ENCODE data around the gene TMC8. TPM values are rescaled to one million over a fixed set of nuclear protein-coding genes. Genes with fewer than 3 reads are reported as not detected.

TMC8 gene
- total RNA-seq, 4 donors from 2014 or later: 2.0 to 7.7 (median 7.6) TPM

DNA sequence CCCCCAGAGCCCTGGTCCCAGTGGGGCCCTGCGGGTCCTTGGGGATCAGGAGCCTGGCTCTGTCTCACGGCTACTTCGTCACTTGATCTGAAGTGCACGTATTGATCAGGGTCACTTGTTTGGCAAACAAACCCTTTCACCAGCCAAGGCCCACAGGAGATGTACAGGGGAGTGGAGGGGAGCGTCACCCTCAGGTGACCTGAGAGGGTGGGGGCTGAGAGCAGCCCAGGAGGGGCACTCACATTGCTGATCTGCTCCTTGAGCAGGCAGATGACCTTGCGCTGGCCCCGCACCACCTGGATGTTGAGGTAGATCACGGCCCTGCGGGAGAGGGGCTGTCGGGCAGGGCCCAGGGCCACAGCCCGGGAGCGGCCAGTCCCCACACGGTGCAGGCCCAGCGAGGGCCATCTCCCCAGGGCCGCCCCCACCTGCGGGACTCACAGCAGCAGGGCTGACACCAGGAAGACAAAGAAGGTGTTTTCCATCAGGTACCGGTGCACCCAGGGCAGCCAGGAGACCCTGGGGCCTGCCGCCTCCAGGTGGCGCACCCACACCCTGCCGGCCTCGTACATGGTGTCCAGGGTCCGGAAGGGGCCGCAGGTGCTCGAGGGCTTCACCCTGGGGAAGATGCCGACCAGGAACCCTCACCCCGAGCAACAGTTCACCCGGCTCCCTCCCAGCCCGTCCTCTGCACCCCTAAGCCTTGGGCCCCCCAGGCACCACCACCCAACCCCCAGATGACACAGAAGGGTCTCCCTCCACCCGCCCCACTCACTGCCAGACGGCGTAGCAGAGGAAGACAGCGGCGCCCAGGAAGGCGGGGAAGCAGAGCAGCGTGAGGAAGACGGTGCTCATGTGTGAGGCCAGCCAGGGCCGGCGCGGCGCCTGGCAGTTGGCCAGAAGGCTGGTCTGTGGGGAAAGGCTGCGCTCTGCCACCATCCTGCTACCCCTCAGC, 13.3 kb upstream of the TMC8 start:
- TF ChIP-seq CTCF (IDR thresholded peaks at IDR 0.05; ENCODE audit: low read depth): no peak

DNA sequence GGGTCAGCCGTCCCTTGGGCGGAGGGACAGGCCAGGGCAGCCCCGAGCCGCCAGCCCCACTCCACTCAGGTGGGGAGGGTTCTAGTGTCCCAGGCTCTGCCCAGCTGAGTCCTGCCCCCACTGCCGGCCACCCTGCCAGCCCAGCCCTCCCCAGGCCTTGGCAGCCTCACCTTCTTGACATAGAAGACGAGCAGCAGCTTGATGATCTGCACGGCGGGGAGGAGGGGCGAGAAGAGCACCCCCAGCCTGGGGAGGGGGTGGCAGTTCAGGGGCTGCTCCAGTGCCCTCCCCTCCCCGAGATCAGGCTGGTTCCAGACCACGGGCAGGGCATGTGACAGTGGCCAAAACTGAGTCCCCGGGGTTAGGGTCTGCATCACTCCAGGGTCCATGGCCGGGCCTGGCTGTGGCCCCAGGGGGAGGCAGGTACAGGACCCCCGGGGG, 11.8 kb upstream of the TMC8 start:
- no peak for TF ChIP-seq CTCF (IDR thresholded peaks at IDR 0.05; ENCODE audit: low read depth)

- no peak for TF ChIP-seq CTCF (IDR thresholded peaks at IDR 0.05; ENCODE audit: low read depth)
Measured at GRCh38 chr17:78120537-78120936, 10.0 kb upstream of the TMC8 start.

DNA sequence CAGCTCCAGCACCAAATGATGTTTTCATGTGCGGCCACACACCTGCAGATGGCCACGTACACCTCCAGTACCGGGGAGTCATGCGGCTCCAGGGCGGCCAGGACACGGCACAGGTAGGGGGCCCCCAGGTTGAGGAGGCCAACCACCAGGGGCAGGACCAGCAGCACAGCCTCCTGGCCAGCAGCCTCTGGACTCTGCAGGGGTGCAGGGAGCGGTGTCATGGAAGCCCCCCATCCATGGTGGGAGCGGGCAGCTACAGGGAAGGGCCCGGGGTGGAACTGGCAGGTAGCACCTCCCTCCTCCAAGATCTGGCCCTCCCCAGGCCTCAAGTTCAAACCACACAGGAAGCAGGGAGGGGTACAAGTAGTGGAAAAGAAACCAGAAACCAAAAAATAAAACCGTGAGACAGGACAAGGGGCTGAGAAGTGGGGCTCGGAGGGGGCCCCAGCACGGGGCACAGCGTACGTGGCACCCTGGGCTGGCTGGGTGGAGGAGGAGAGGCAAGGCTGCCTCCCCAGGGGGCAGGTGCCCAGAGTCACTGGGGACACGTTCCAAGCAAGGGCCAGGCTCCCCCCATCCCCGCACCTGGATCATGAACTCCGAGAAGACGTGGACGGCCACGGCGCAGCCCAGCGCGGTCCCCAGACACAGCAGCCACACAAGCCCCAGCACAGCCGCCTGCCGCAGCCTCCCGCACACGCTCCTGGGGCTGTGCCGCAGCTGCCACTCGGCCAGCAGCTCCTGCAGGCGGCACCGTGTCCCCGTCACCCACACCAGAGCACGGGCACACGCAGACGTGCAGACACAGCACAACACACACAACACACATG, 9.4 kb upstream of the TMC8 start:
- no peak for TF ChIP-seq CTCF (IDR thresholded peaks at IDR 0.05; ENCODE audit: low read depth)

GRCh38 chr17:78121801-78122215, 8.8 kb upstream of the TMC8 start:
- no peak for TF ChIP-seq CTCF (IDR thresholded peaks at IDR 0.05; ENCODE audit: low read depth)

DNA sequence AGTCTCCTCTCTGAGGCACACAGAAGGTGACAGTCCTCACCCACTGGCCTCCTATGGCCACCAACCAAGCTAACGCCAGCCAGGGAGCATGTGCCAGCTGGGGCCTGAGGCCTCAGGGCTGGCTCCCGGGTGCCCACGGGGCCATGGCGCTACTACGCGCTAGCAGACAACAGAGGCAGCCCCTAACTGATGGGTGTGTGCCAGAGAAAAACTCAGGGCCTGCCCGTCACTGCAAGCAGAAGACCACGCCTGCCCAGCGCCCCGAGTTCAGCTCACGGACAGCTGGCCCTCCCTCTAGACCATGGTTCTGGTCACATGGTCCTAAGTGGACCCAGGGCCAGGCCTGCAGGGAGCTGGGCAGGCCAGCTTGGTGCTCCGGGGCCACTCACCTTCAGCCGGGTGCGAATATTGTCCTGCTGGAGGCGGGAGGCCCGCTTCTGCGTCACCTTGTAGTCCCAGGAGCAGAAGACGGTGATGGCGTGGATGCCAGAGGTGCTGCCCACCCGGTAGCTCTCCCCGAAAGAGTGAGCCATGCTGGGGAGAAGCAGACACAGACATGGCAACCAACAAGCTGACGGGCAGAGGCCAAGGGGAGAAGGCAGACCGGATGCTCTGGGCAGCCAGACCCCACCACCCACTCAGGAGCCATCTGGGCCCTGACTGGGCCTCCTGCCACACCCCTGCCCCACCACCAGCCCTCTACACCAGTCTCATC, 8.2 kb upstream of the TMC8 start:
- TF ChIP-seq CTCF (IDR thresholded peaks at IDR 0.05; ENCODE audit: low read depth): no peak

All from subcutaneous adipose tissue (tissue), 4 donors.